Left lung (tissue), 10 donors: Measurements from ENCODE around the gene ASTN2. TPM values are rescaled to one million over a fixed set of nuclear protein-coding genes. Genes with fewer than 3 reads are reported as not detected.

ENCODE experiments used
- ATAC-seq: fragments of 200-7000 bp; cut with Tn5 transposase; one replicate; pipeline ENCODE4 v1.9.1; 2020; ENCODE audit warnings: moderate library complexity
- DNase-seq, 4 donors: peaks; one replicate each; pipeline ENCODE4 v3.0.0-alpha.2; 2013 to 2020
- H3K27ac ChIP-seq, 2 donors: fragments of 200-600 bp; sonication (generic) in 1 of 2; one replicate each; pipeline versions ENCODE4 v1.5.0 to v1.8.0; 2020 to 2021
- H3K27me3 ChIP-seq, 2 donors: fragments of 200-600 bp; sonication (generic) in 1 of 2; one replicate each; pipeline versions ENCODE4 v1.5.0 to v1.8.0; 2020 to 2021
- H3K36me3 ChIP-seq, 2 donors: fragments of 200-600 bp; sonication (generic) in 1 of 2; one replicate each; pipeline versions ENCODE4 v1.5.0 to v1.8.0; 2020 to 2021
- H3K4me1 ChIP-seq, 2 donors: fragments of 200-600 bp; one replicate each; pipeline ENCODE4 v1.8.0; 2021
- H3K4me3 ChIP-seq, 2 donors: fragments of 200-600 bp; sonication (generic) in 1 of 2; one replicate each; pipeline versions ENCODE4 v1.5.0 to v1.8.0; 2020 to 2021; ENCODE audit warnings: mild to moderate bottlenecking in 1 of 2
- H3K9me3 ChIP-seq, 2 donors: fragments of 200-600 bp; sonication (generic) in 1 of 2; one replicate each; pipeline versions ENCODE4 v1.5.0 to v1.8.0; 2020 to 2021
- intact Hi-C, 2 donors: fragments of 100-400 bp; cut with DNase I; formaldehyde crosslinking; loops; one replicate each; pipeline versions ENCODE4 v1.11.2 to v1.14.2; 2022
- polyA plus RNA-seq, 6 donors: library from polyadenylated mRNA; unstranded; fragments of 120-200 nt; gene quantifications; one replicate each; pipeline ENCODE4 v1.2.1, GENCODE V29; 2013; ENCODE audit not compliant: insufficient read length in 6 of 6
- total RNA-seq, 2 donors: library from RNA; stranded (reverse); fragmentation: NEBNext Ultra II Directional; extraction: Animal tissue kit (Norgen Biotek cat#: 25700); gene quantifications; one replicate each; pipeline ENCODE4 v1.2.1, GENCODE V29; 2021
- TF ChIP-seq, protein P1 (sequence below), 2 donors: fragments of 200-600 bp; sonication (generic) in 1 of 2; IDR thresholded peaks; one replicate each; pipeline versions ENCODE4 v1.5.0 to v1.8.0; 2021; ENCODE audit warnings: antibody characterized with exemption in 2 of 2
- donor health status: DM: no; HTN: yes; CAD: no.
- donor health status: DM: no; HTN: no; CAD: no.

ASTN2 gene
- total and polyA plus RNA-seq, 8 donors: 3.1 to 5.5 (median 4.5) TPM

DNA sequence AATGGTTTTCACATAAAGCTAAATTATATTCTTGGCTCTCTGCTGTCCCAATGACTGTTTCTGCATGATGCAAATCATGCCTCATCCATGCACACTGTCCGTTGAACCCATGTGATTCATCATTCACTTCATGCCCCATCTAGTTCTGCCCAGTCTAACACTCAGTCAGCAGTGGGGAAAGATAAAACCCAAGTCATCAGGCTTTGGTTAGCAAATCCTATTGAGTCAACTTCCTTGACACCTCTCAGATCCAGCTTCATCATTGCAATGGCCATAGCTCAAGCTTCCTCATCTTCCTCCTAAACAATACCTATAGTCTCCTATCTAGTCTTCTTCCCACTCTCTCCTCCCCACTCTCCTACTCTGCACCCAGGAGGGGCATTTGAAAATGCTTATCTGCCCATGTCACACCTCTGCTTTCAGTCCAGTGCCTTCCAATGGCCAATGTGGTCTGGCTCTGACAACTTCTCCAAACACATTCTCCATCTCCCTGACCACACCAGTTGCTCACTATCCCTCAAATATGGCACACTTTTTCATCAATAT lies 993.8 kb downstream of the ASTN2 start:
- Histone ChIP-seq H3K4me3 (no peak overlapping the region), H3K36me3 (no peaks in the 10 kb centered on the region), H3K27me3 (no peaks in the 10 kb centered on the region), H3K9me3 (no peaks in the 10 kb centered on the region), H3K4me1 (no peaks in the 10 kb centered on the region), H3K27ac (no peak overlapping the region)
- ATAC-seq (no peak), DNase-seq (no peak)
- TF ChIP-seq, protein P1, sequence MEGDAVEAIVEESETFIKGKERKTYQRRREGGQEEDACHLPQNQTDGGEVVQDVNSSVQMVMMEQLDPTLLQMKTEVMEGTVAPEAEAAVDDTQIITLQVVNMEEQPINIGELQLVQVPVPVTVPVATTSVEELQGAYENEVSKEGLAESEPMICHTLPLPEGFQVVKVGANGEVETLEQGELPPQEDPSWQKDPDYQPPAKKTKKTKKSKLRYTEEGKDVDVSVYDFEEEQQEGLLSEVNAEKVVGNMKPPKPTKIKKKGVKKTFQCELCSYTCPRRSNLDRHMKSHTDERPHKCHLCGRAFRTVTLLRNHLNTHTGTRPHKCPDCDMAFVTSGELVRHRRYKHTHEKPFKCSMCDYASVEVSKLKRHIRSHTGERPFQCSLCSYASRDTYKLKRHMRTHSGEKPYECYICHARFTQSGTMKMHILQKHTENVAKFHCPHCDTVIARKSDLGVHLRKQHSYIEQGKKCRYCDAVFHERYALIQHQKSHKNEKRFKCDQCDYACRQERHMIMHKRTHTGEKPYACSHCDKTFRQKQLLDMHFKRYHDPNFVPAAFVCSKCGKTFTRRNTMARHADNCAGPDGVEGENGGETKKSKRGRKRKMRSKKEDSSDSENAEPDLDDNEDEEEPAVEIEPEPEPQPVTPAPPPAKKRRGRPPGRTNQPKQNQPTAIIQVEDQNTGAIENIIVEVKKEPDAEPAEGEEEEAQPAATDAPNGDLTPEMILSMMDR (IDR thresholded peaks at IDR 0.05): no peak
- intact Hi-C loops: no loop called here

DNA sequence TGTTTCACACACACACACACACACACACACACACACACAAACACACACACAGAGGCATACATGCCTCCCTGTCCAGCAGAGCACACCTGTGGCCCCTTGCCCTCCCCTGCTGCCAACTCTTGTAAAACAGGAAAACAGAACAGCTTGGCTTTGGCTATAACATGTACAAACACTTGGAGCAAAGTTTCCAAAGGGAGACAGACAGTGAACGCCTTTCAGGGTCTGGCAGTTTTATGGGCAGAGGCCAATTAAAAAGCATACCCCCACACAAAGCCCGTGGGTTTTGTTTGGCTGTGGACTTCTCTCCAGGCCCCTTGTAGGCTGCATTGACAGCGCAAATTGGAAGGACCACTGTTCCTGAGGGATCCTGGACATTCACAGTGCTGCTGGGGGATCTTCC lies 995.7 kb downstream of the ASTN2 start:
- no peaks in the 10 kb centered on the region for H3K9me3 ChIP-seq
- H3K4me3 ChIP-seq: no peak overlapping the region
- no peaks in the 10 kb centered on the region for H3K36me3 ChIP-seq
- ATAC-seq: no peak
- no peaks in the 10 kb centered on the region for H3K4me1 ChIP-seq
- DNase-seq: no peak
- H3K27ac ChIP-seq: no peak overlapping the region
- no peaks in the 10 kb centered on the region for H3K27me3 ChIP-seq
- TF ChIP-seq, protein P1 (IDR thresholded peaks at IDR 0.05): no peak
- intact Hi-C loops: no loop called here

DNA sequence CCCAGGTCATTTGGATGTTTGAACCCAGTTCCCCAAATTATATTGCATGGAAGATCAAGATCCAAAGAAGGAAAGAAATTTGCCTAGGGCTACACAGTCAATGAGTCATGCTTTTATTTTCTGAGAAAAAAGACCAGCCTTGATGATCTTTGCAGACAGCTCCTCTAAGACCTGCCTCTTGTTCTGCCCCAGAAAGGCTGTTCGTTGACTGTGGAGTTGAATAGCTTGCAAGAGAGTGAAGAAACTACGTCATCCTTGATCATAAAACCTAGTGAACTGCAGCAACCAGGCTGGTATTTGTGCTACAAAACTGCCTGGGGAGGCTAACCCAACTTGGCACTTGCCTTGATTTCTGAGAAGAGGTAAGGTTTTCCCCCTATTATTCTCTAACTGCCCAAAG lies 997.4 kb downstream of the ASTN2 start:
- Histone ChIP-seq H3K4me1 (no peaks in the 10 kb centered on the region), H3K27me3 (no peaks in the 10 kb centered on the region), H3K27ac (no peak overlapping the region), H3K4me3 (no peak overlapping the region), H3K9me3 (no peaks in the 10 kb centered on the region), H3K36me3 (no peaks in the 10 kb centered on the region)
- TF ChIP-seq, protein P1 (IDR thresholded peaks at IDR 0.05): no peak
- intact Hi-C loops: no loop called here
- DNase-seq (no peak), ATAC-seq (no peak)

DNA sequence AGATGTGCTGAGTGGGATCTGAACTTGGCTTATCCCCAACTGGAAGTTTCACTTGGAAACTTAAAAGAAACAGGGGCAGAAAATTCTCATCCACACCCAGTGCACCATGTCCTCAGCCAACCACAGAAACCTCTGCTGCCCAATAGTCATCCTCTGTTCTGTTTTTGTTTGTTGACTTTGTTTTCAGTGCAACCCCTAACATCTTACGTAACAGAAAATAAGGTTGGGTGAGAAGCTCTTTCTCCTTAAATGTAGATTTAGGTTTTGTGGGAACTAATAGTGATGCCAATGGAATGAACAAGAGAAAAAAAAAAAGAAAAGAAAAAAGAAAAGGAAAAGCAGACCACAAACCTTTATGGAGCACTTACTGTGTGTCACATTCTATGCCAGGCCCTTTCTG lies 998.4 kb downstream of the ASTN2 start:
- Histone ChIP-seq H3K27ac (no peak overlapping the region), H3K36me3 (no peaks in the 10 kb centered on the region), H3K4me3 (no peak overlapping the region), H3K9me3 (no peaks in the 10 kb centered on the region), H3K4me1 (no peaks in the 10 kb centered on the region), H3K27me3 (no peaks in the 10 kb centered on the region)
- DNase-seq (no peak), ATAC-seq (no peak)
- intact Hi-C loops: no loop called here
- TF ChIP-seq, protein P1 (IDR thresholded peaks at IDR 0.05): no peak

DNA sequence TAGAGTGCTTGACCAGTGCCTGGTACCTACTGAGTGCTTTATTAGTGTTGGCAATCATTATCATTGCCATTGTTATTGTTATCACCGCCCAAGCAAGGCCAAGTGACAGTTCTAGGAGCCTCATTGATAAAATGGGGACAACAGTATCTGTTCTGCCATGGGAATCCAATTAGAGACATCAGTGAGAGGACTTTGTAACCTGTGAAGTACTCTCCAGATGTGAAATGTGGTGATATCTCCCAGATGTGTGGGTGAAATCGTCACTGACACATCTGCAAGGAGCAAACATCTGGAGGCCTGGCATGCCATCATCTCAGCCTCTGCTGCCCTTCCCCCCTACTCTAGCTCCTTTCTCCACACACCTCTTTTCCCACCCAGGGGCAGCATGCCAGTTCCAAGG lies 1000.5 kb downstream of the ASTN2 start:
- H3K36me3 ChIP-seq: no peaks in the 10 kb centered on the region
- no peaks in the 10 kb centered on the region for H3K27me3 ChIP-seq
- DNase-seq (no peak), ATAC-seq (no peak)
- TF ChIP-seq, protein P1 (IDR thresholded peaks at IDR 0.05): no peak
- intact Hi-C loops: no loop called here
- H3K9me3 ChIP-seq: no peaks in the 10 kb centered on the region
- no peak overlapping the region for H3K4me3 ChIP-seq
- H3K27ac ChIP-seq: no peak overlapping the region
- H3K4me1 ChIP-seq: no peaks in the 10 kb centered on the region
